ENCODE results near the gene AKR1A1.

AKR1A1 gene

GRCh38 chr1:45563843-45564242 is 13.2 kb downstream of the AKR1A1 start:
- no peak for TF ChIP-seq JUND (IDR thresholded peaks at IDR 0.05; ENCODE audit: low read depth)
- DNase-seq (ENCODE audit: low read depth in 1 of 2, low spot score in 1 of 2), result no peak
- in situ Hi-C loops (cut with HindIII; ENCODE audit: low pct_unique_long_range_greater_than_20kb, low sequenced_read_pairs), result no loop called here

GRCh38 chr1:45566722-45567121 is 16.1 kb downstream of the AKR1A1 start:
- DNase-seq (ENCODE audit: low read depth in 1 of 2, low spot score in 1 of 2), result no peak
- no peak for TF ChIP-seq JUND (IDR thresholded peaks at IDR 0.05; ENCODE audit: low read depth)
- in situ Hi-C loops (cut with HindIII; ENCODE audit: low pct_unique_long_range_greater_than_20kb, low sequenced_read_pairs), result no loop called here

DNA sequence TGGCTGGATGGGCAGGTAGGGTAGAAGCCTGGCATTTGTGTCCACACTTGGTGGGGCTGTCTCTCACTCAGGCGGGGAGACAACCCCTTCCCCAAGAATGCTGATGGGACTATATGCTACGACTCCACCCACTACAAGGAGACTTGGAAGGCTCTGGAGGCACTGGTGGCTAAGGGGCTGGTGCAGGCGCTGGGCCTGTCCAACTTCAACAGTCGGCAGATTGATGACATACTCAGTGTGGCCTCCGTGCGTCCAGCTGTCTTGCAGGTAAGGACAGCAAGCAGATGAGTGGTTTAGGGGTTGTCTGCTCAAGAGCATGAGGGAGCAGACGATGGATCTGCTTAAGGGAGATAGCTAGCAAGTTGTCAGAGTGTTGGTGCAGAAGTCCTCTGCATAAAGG is 17.3 kb downstream of the AKR1A1 start:
- in situ Hi-C loops (cut with HindIII; ENCODE audit: low pct_unique_long_range_greater_than_20kb, low sequenced_read_pairs), result no loop called here
- no peak for TF ChIP-seq JUND (IDR thresholded peaks at IDR 0.05; ENCODE audit: low read depth)
- DNase-seq (ENCODE audit: low read depth in 1 of 2, low spot score in 1 of 2), result no peak

- peak; percentile 32 to 90 for DNase-seq (ENCODE audit: low read depth in 1 of 2, low spot score in 1 of 2)
- in situ Hi-C loops (cut with HindIII; ENCODE audit: low pct_unique_long_range_greater_than_20kb, low sequenced_read_pairs), result no loop called here
- TF ChIP-seq JUND (IDR thresholded peaks at IDR 0.05; ENCODE audit: low read depth), result peak; percentile 65; the same call in 1 of the 2 replicates
These were observed 17.8 kb downstream of the AKR1A1 start for GRCh38 chr1:45568421-45568820.

GRCh38 chr1:45569571-45569961 is 18.9 kb downstream of the AKR1A1 start:
- TF ChIP-seq JUND (IDR thresholded peaks at IDR 0.05; ENCODE audit: low read depth), result no peak
- in situ Hi-C loops (cut with HindIII; ENCODE audit: low pct_unique_long_range_greater_than_20kb, low sequenced_read_pairs), result no loop called here
- no peak for DNase-seq (ENCODE audit: low read depth in 1 of 2, low spot score in 1 of 2)

- DNase-seq (ENCODE audit: low read depth in 1 of 2, low spot score in 1 of 2), result peak in 1 of 2 experiments; percentile 84
- TF ChIP-seq JUND (IDR thresholded peaks at IDR 0.05; ENCODE audit: low read depth), result no peak
These were observed 19.4 kb downstream of the AKR1A1 start for GRCh38 chr1:45569962-45570581.

DNA sequence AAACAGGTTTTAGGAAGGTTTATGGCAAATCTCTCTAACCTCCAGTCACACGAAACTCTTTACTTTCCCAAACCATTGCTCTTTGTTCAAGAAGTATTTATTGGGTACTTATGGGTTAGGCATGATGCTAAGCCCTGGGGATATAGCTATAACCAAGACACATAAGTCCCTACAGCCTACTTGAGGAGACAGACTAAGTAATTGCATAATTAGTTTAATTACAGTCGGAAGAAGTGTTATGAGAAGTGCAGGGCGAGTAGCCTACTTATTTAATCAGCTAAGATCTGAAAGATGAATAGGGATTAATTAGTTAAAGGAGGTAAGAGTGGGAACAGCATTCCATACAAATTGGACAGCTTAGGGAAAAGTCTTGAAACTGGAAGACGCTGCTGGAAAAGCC is 20.0 kb downstream of the AKR1A1 start:
- no peak for DNase-seq (ENCODE audit: low read depth in 1 of 2, low spot score in 1 of 2)
- in situ Hi-C loops (cut with HindIII; ENCODE audit: low pct_unique_long_range_greater_than_20kb, low sequenced_read_pairs), result no loop called here
- no peak for TF ChIP-seq JUND (IDR thresholded peaks at IDR 0.05; ENCODE audit: low read depth)

More at GRCh38 chr1:45569962-45570581, 19.4 kb downstream of the AKR1A1 start:
- in situ Hi-C loops (cut with HindIII; ENCODE audit: low pct_unique_long_range_greater_than_20kb, low sequenced_read_pairs), result no loop called here

- in situ Hi-C loops (cut with HindIII; ENCODE audit: low pct_unique_long_range_greater_than_20kb, low sequenced_read_pairs), result no loop called here
- TF ChIP-seq JUND (IDR thresholded peaks at IDR 0.05; ENCODE audit: low read depth), result no peak
- DNase-seq (ENCODE audit: low read depth in 1 of 2, low spot score in 1 of 2), result no peak
These were observed 22.7 kb downstream of the AKR1A1 start for GRCh38 chr1:45573231-45573804.

GRCh38 chr1:45574105-45574626 is 23.5 kb downstream of the AKR1A1 start:
- in situ Hi-C loops (cut with HindIII; ENCODE audit: low pct_unique_long_range_greater_than_20kb, low sequenced_read_pairs), result no loop called here
- no peak for DNase-seq (ENCODE audit: low read depth in 1 of 2, low spot score in 1 of 2)
- no peak for TF ChIP-seq JUND (IDR thresholded peaks at IDR 0.05; ENCODE audit: low read depth)

GRCh38 chr1:45583264-45583665 is 32.6 kb downstream of the AKR1A1 start:
- in situ Hi-C loops (cut with HindIII; ENCODE audit: low pct_unique_long_range_greater_than_20kb, low sequenced_read_pairs), result no loop called here
- TF ChIP-seq JUND (IDR thresholded peaks at IDR 0.05; ENCODE audit: low read depth), result no peak
- DNase-seq (ENCODE audit: low read depth in 1 of 2, low spot score in 1 of 2), result peak; percentile 85 to 96

DNA sequence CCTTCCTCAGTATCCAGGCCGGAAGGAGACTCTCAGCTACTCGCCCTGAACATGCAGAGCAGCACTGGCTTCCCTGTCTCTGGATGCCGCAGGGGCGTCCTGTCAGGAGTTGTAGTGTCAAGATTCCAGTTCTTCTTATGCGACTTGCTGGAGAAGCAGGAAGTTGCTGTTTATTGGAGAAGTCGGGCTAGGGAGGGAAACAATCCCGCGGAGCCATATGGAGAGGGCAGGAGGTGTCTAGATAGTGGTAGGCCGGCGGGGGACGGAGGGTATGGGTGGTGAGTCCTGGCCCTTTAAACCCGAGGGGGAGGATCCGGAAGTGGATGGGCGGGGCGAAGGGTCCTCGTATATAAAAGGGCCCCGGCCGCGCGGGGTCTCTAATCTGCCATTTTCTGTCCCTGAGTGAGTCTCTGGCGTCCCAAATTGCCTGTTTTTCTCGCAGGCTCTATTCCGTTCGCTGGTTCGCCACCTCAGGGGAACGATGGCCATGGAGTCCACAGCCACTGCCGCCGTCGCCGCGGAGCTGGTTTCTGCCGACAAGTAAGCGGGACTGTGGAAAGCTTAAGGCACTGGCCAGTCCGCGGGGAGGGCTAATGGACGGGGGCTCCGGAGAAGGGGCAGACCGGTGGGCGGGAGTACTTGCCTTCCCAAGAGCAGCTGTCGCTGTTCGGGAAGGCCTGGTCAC is 33.2 kb downstream of the AKR1A1 start, which contains the start of gene NASP:
Gene NASP (plus strand): TSS at position 376 of the 685 bp plus-strand sequence. CDS start 106 bp downstream, at position 482.
- TF ChIP-seq JUND (IDR thresholded peaks at IDR 0.05; ENCODE audit: low read depth), result no peak
- in situ Hi-C loops (cut with HindIII; ENCODE audit: low pct_unique_long_range_greater_than_20kb, low sequenced_read_pairs), result no loop called here
- DNase-seq (ENCODE audit: low read depth in 1 of 2, low spot score in 1 of 2), result peak; percentile 38 to 87

DNA sequence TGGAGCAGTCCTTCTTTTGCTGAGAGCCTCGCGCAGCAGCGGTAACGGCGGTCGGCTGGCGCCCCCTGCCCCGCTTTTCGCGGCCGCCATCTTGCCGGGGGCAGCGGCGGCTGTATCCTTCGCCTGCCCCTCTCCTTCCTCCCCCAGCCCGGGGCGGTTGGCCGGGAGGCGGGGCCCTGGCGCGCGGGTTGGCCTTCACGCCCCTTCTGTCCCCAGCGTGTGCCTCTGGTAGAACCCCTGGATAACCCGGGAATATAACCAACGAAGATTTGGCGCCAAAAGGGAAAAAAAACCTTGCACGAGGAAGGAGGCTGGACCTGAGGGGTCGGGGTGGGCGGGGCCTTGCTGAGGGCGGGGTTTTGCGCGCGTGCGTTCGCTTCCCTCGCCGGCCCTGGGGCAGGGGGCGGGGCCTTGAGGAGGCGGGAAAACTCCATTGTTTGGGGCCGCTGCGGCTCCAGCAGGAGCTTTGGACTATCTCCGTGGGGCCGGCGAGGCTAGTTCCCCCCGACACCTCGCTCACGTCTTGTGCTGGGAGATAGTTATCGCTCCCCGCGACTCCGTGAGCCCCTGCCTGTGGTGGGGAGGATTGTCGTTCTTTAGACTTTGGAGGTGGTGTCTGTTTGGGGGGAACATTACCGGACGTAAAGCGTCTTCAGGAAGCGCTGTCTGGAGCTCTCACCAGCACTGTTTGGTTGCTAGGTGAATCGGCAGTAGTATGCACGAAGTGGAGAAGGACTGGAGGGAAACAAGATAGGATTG is 33.9 kb downstream of the AKR1A1 start:
- peak in 1 of 2 experiments; percentile 88 for DNase-seq (ENCODE audit: low read depth in 1 of 2, low spot score in 1 of 2)
- in situ Hi-C loops (cut with HindIII; ENCODE audit: low pct_unique_long_range_greater_than_20kb, low sequenced_read_pairs), result no loop called here
- TF ChIP-seq JUND (IDR thresholded peaks at IDR 0.05; ENCODE audit: low read depth), result no peak

Measured in T47D (cell line).